ENCODE measurements around the gene NEDD4. TPM values are rescaled to one million over a fixed set of nuclear protein-coding genes. Genes with fewer than 3 reads are reported as not detected.

NEDD4 gene
- polyA plus RNA-seq (2011; rRNA removed) (13.3 and 24.0 TPM in 2 replicates), polyA minus RNA-seq (2011; rRNA and poly(A)+ RNA removed) (15.8 and 18.6 TPM in 2 replicates)

DNA sequence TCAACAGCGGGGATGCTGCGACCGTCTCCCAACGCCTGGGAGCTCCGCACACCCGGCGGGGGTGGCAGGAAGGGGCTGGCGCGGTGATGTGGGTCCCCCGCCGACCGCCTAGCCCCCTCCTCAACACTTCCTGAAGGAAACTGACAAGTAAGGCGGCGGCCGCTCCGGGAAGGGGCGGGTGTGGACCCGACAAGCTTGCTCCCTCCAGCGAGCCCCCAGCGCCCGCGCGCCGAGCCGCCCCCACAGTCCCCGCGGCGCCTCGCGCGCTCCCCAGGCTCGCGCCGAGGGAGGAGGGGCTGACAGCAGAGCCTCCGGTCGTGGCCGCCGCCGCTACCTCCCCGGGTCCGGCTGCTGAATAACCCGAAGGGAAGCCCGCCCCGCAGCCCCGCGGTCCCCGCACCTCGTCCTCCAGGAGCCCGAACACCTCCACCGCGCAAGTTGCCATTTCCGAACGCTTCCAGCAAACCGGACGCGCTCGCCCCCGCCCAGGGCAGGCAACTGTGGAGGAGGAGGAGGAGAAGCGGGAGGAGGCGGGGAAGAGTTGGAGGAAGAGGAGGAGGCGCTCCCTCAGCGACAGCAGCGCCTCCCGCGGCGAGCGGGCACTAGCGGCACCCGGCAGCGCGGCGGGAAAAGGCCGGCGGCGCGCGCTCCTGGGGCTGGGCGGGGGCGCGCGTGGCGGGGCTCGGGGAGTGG lies at the start of gene NEDD4:
TSS of gene NEDD4 (minus strand) at position 502 of the 693 bp plus-strand sequence. CDS start at position 445, 57 bp downstream.
- CTCF ChIA-PET = interaction anchor here (0.6 to 1.8 kb wide), 10 partner anchors 8 to 204 kb away, joined by 3 to 10 read pairs (median 4); no protein-coding TSS in a partner anchor
- Histone ChIP-seq H3K36me3 (ENCODE audit: control insufficient read depth, insufficient read depth, low read length) (no peaks in the 10 kb centered on the region; the same call in 1 of the 2 replicates), H3K4me3 (ENCODE audit: low read depth, low read length) (peak within 1 kb of the TSS; percentile 83), H3K27me3 (ENCODE audit: control insufficient read depth, insufficient read depth, low read length) (no peaks in the 10 kb centered on the region)
- POLR2A ChIA-PET = no interaction called here
- TF ChIP-seq CTCF (IDR thresholded peaks at IDR 0.05; ENCODE audit: insufficient read depth, low read depth, low read length) = peak; percentile 62
- no peak for DNase-seq (ENCODE audit: low read depth)

GRCh38 chr15:56042498-56042897 lies 49.1 kb upstream of the NEDD4 start:
- no peak for DNase-seq (ENCODE audit: low read depth)
- POLR2A ChIA-PET = no interaction called here
- CTCF ChIA-PET = interaction anchor here (1.8 kb wide), 1 partner anchor 10 kb away, joined by 9 read pairs; no protein-coding TSS in a partner anchor
- no peak overlapping the region for H3K4me3 ChIP-seq (ENCODE audit: low read depth, low read length)
- no peaks in the 10 kb centered on the region for H3K27me3 ChIP-seq (ENCODE audit: control insufficient read depth, insufficient read depth, low read length)
- no peaks in the 10 kb centered on the region for H3K36me3 ChIP-seq (ENCODE audit: control insufficient read depth, insufficient read depth, low read length)
- TF ChIP-seq CTCF (IDR thresholded peaks at IDR 0.05; ENCODE audit: insufficient read depth, low read depth, low read length) = no peak

- ChIA-PET POLR2A (no interaction called here), CTCF (interaction anchor here (1.8 kb wide), 1 partner anchor 11 kb away, joined by 9 read pairs; no protein-coding TSS in a partner anchor)
- no peak for DNase-seq (ENCODE audit: low read depth)
These were observed 48.6 kb upstream of the NEDD4 start for GRCh38 chr15:56042031-56042430.

GRCh38 chr15:56040081-56041035 lies 46.9 kb upstream of the NEDD4 start:
- H3K36me3 ChIP-seq (ENCODE audit: control insufficient read depth, insufficient read depth, low read length) = no peaks in the 10 kb centered on the region
- peak; percentile 82 for DNase-seq (ENCODE audit: low read depth)
- no peaks in the 10 kb centered on the region for H3K27me3 ChIP-seq (ENCODE audit: control insufficient read depth, insufficient read depth, low read length)
- H3K4me3 ChIP-seq (ENCODE audit: low read depth, low read length) = no peak overlapping the region
- TF ChIP-seq CTCF (IDR thresholded peaks at IDR 0.05; ENCODE audit: insufficient read depth, low read depth, low read length) = no peak
- POLR2A ChIA-PET = no interaction called here
- CTCF ChIA-PET = interaction anchor here (0.7 to 1.7 kb wide), 4 partner anchors 8 to 25 kb away, joined by 3 to 7 read pairs (median 5); no protein-coding TSS in a partner anchor

More at GRCh38 chr15:56042031-56042430, 48.6 kb upstream of the NEDD4 start:
- TF ChIP-seq CTCF (IDR thresholded peaks at IDR 0.05; ENCODE audit: insufficient read depth, low read depth, low read length) = no peak
- Histone ChIP-seq H3K27me3 (ENCODE audit: control insufficient read depth, insufficient read depth, low read length) (no peaks in the 10 kb centered on the region), H3K4me3 (ENCODE audit: low read depth, low read length) (no peak overlapping the region), H3K36me3 (ENCODE audit: control insufficient read depth, insufficient read depth, low read length) (no peaks in the 10 kb centered on the region)
